GM18909 (cell line): ENCODE results near the gene UPP1.
"Not testable (repeated sequence)": the region's sequence is repeated elsewhere in the genome, so short reads cannot be mapped to it uniquely, and the experiment has no call there.

ENCODE experiments used
- ATAC-seq: cut with Tn5 transposase; IDR thresholded peaks from one replicate; pipeline ENCODE4 v1.9.1; 2021; ENCODE audit warnings: mild to moderate bottlenecking; ENCODE audit not compliant: unreplicated experiment, poor library complexity

The UPP1 gene

DNA sequence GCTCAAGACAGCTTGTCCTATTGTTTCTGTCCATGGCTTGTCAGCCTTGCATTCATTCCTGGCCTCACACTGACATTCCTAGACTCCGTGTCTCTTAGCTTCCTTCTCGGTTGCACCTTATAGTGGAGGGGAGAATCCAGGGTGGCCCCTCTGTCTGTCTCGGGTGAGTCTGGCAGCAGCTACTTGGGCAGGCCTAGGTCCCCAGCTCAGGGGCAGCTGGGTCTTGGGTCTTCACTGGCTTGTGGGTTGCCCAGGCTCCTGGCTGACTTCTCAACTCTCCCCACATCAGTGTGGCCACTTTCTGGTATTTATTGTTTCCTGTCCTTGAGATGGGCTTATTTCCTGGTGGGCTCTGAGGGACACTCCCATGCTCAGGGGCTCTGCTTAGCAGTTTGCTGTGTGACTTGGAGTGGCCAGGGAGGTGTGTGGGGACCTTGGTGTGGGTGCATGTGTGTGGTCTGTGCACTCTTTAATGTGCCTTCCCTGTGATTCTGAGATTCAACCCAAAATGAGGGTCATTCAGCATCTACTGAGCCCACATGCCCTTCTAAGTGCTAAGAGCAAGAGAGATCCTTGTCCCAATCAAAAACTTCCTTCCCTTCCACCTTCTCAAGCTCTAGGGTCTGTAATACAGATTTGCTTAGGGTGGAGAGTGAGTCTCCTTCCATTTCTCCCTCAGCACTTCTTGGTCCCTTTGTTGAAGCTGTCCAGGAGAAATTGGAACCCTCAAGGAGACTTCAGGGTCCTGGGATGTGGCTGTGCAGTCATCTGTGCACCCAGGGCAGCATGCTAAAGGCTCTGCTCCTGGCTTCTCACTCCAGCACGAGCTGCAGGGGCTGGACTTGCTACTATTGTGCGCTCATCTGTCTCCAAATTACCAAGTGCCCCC lies 20.1 kb downstream of the UPP1 start:
- ATAC-seq: no peak

DNA sequence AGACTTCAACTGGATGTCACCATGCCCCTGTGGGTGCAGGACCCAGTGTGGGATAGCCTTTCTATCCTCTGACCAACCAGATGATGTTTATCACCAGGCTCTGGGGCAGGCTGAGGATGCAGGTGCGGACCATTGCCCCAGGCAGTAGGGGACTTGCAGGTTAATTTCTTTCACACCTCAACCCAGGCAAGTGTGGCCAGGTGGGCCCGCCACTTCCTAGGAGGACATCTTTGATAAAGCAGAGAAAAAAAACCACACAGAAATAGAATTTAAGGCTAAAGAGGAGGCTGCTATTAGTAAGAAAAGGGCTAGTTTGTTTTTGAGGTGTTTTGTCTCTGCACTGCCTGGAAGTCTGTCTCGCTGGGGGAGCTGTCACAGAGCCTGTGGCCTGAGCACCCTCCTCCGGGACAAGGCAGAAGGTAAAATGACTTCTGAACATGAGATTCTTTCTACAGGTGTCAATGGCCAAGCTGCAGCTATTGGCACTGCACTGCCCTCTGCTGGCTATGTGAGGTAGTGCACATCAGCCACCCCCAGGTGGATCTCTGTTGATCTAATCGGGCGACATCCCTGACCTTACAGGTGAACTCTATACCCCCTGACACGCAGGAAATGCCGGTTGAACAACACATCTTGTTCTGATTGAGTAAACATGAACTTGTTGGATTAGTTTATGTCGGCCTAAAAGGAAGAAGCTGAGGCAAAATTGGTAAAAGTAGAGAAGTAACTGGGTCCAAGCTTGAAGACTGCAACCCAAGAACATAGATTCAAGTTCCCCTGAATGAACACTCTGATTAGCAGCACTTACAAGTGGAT lies 21.0 kb downstream of the UPP1 start:
- peak; percentile 90 for ATAC-seq

DNA sequence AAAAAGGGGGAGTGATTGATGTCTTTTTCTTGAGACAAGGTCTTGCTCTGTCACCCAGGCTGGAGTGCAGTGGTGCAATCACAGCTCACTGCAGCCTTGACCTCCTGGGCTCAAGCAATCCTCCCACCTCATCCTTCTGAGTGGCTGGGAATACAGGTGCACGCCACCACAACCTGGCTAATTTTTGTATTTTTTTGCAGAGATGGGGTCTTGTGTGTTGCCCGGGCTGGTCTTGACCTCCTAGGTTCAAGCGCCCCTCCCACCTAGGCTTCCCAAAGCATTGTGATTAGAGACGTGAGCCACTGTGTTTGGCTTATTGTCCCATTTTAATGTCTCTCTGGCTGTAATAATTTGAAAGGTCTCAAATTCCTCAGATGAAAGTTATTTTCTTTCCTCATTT lies 21.8 kb downstream of the UPP1 start:
- no peak for ATAC-seq

DNA sequence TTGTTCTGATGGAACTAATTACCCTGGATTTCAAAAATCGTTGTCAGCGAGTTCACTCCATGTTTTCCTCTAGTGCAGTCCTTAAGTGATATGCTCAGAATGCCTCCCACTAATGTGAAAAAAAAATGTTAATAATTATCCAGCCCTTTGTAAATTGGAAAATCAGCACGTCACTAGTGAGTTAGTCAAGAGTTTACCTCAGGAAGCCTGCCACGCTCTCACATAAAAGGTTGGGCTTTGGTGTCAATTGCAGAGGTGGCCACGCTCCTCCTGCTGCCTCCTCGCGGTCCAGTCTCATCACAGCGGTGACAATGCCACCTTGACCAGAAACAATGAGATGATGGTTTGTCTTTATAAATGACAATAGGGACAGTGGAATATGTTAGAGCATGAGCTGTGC lies 22.5 kb downstream of the UPP1 start:
- no peak for ATAC-seq

DNA sequence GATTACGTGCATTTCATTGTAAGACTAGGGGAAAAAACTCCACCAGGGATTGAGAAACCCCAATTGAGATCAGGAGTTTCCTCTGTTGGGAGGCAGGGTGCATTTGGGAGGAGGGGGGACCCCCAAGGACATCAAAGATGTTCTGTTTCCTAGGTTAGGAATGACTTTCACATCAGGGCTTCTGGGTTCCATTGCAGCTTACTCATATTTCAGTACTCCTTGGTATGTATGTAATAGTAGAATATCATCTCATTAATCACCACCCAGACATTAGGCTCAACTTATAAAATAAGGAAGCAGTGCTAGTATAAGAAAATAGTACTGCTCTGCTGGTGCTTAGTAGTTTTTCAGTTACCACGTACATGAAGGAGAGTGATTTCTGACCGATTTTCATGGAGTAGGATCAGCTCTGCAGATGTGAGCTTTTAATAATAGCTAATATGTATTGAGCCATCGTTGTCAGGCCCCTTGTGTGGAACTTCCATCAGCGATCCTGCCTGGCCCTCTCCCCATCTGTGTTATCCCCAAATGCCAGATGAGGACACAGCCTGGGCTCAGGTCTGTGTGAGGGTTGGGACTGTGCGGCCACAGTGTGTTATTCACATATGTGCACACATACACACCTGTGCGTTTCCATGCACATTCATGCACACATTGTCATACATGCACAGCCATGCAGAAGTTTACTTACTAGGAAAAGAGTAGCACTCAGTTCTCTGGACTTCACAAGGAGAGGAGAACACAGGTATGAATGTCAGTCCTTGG lies 23.5 kb downstream of the UPP1 start:
- ATAC-seq: no peak

DNA sequence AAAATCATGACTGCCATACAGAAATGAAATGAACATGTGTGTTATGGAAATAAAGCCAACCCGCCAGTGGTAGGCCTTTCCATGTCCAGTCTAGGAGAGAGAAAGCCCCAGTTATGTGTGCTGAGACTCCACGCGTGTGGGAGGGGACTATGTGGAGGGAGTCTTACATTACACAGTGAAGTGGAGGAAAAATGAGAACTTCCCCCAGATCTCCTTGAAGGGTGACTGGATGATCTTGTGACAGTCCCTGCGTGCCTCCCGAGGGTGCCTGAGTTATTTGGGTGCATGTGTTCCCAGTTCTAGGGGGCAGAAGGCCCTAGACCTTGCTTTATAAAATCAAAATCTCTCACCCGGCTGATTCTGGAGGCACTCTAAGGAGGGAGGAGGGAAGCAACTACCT lies 24.2 kb downstream of the UPP1 start:
- no peak for ATAC-seq

DNA sequence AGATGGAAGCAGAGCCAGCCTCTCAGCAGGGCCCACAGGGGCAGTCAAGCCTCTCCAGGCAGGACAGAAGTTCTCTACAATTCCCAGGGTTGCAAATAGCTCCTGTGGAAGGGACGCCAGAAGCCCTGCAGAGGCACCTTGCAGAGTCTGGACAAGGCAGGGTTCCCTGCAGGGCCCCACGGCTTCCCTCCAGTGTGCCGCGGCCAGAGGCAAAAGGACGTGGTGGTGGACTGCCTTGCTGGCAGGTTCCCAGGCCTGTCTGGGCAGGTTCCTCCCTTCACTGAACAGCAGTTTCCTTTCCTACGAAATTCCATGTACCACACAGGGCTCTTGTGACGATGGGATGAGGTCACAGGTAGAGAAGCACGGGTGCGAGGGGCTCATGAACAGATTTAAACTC lies 25.1 kb downstream of the UPP1 start:
- ATAC-seq: no peak

DNA sequence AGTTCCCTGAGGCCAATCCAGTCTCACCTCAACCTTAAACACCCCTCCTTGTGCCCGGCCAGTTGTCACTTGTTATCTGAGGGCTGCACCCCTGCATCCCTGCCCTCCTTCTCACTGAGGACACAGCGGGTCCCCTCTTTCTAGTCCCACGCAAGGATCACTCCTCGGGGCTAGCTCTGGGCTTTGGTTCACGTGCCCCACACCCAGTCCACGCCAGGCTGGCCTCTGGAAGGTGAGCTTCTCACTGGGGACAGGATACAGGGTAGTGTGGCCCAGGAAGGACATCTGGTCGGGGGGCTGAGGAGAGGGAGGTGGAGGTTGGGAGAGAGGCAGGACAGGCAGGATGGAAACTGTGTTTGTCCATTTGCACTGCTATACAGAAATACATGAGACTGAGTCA lies 25.5 kb downstream of the UPP1 start:
- ATAC-seq: no peak

DNA sequence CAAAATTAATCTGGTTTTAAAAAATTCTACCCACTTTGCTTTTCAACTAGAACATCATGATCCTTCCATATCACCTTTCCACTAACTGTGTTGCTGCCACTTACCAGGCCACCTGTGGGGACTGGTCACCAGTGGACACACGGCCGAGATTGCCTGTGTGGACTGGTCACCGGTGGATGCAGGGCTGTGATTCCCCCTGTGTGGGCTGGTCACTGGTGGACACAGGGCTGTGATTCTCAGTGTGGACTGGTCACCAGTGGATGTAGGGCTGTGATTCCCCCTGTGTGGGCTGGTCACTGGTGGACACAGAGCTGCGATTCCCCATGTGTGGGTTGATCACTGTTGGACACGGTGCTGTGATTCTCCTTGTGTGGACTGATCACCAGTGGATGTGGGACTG lies 27.0 kb downstream of the UPP1 start:
- ATAC-seq: no peak

DNA sequence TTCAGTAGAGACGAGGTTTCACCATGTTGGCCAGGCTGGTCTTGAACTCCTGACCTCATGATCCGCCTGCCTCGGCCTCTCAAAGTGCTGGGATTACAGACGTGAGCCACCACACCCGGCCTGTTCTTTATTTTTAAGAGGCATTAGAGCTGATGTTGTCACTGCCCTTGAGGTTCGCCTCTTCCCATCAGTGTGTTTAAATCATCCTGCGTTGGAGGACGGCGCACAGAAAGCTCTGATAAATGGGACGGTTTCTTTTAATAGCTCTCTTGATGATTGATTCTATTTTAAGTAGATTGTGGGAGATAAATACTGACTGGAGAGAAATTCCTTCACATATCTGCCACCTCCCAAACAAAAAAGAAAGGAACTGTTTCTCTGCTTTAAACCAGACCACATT lies 29.0 kb downstream of the UPP1 start:
- no peak for ATAC-seq

DNA sequence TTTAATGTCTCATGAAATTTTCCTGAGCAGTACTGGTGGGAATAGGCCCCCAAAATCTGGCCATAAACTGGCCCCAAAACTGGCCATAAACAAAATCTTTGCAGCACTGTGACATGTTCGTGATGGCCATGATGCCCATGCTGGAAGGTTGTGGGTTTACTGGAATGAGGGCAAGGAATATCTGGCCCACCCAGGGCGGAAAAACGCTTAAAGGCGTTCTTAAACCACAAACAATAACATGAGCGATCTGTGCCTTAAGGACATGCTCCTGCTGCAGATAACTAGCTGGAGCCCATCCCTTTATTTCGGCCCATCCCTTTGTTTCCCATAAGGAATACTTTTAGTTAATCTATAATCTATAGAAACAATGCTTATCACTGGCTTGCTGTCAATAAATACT lies 31.5 kb downstream of the UPP1 start:
- ATAC-seq: not testable (repeated sequence)

DNA sequence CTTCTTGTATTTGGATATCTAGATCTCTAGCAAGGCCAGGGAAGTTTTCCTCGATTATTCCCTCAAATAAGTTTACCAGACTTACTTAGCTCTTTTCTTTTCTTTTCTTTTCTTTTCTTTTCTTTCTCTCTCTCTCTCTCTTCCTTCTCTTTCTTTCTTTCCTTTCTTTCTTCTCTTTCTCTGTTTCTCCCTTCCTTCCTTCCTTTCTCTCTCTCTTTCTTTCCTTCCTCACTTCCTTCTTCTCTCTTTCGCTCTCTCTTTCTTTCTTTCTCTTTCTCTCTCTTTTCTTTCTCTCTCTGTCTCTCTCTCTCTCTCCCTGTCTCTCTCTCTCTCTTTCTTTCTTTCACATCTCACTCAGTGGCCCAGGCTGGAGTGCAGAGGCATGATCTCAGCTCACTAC lies 37.0 kb downstream of the UPP1 start:
- ATAC-seq: no peak

DNA sequence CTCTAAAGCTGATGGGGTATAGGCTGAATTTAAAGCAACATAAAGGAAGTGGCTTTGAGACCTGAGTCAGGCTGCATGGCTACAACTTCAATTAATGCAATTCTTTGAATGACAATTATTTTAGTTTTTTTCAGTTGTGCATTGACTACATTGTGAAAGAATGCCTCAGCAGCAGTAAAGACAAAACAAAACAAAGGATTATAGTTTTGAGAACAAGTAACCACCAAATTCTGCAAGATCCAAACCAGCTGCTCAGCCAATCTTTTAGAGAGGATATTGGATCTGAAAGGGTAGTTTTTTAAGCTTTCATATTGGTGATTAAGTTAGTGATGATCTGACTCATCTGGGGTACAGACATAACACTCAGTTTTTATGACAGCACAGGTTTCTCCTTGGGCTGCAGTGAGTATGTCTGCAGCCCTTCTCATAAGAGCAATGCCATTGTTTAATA lies 41.6 kb downstream of the UPP1 start:
- ATAC-seq: no peak

DNA sequence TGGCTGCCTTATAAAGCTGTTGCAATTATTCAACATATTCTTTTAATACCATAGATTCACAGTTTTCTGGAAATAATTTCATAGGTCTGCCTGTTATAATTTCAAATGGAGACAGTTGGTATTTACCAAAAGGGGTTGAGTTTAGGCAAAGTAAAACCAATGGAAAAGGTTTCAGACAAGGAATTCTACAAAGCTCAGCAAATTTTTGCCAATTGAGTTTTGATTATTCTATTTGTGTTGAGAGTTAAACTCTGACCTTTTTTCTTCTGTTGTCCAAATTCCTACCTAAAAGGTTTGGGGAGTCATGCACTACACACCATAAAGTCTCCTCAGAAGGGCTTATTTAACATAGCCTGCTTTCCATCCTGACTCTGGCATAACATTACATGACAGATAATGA lies 43.7 kb downstream of the UPP1 start:
- ATAC-seq: no peak

DNA sequence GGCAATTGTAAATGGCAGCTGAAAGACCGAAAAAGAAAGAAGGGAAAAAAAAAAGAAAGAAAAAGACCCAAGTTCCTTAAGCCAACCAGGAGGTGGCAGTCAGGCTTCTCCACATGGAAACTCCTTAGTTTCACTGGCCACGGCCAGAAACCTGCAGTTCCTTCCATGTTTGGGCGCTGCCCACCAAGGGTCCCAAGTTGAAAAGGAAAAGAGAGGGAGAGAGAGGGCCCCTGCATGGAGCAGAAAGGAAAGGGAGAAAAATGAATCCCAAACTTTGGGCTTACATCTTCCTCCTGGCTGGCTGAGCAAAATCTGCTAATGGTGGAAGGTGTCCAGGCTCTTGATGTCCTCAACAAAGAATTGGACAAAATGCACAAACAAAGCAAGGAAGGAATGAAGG lies 50.4 kb downstream of the UPP1 start:
- ATAC-seq: no peak

DNA sequence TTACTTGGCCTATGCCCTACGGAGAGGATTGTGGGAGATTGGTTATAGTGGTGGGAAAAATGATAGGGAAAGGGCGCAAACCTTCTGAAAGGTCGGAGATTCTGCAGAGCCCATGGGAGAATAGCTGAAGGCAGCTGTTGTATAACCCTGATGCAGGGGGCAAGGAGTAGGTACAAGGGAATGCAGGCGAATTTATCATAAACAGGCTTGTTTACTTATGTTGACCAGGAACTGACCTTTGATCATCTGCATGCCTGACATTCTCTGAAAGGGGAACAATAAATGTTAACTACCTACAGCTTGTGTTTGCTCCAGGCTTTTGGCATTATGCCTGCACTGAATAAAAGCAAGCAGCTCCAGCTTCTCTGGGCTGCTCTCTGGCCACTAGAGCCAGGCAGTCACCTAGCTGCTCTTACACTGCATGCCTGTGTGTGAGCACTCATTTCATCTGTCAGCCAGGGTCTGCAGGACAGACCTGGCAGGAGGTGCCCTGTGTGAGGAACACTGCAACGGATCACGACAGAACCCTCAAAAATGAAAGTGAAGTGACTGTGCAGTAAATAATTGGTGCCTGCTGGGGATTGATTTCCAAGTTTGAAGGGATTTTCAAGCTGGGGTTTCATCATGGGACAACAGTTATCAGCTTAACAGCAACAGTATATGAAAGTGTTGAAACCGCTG lies 51.1 kb downstream of the UPP1 start:
- ATAC-seq: no peak

DNA sequence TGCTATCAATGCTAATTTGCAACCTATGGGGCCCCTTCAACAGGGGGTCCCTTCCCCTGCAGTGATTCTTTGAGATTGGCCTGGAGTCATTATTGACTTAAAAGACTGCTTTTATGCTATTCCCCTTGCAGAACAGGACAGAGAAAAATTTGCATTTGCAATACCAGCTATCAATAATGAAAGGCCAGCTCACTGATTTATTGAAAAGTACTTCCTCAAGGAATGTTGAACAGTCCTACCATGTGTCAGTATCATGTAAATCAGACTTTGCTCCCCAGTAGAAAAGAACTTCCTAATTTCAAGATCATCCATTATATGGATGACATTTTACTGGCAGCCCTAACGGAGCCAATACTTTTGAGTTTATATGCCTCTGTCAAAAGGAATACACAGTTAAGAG lies 52.5 kb downstream of the UPP1 start:
- ATAC-seq: no peak

DNA sequence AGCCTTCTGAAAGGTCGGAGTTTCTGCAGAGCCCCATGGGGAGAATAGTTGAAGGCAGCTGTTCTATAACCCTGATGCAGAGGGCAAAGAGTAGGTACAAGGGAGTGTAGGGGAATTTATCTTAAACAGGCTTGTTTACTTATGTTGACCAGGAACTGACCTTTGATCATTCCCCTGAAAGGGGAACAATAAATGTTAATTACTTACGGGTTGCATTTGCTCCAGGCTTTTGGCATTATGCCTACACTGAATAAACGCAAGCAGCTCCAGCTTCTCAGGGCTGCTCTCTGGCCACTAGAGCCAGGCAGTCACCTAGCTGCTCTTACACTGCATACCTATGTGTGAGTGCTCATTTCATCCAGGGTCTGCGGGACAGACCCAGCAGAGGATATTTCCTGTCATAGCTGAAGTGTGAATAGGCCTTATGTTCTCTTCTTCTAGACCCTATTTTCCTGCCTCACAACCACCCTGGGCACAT lies 55.3 kb downstream of the UPP1 start:
- ATAC-seq: no peak

DNA sequence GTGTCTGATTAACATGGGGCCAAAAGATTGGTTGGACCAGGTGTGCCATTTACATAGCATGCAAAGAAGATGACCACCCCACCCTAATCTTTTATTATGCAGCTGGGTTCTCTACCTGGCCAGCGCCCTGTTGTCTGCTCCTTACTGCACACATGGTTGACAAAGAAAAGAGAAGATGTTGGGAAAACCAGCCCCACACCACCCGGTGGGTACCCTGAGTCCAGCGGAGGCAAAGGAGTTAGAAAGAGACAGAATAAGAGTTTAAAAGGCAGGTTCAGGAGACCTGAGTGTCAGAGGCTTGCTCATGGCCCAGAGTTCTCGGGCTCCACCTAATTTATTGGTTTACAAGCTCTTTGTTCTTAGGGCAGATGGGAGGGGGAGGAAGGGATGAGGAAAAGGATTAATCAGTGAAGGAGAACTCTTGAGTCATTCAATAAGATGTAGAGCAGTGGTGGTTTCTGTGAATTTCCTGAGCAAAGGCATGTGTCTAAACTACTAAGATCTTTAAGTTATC lies 58.1 kb downstream of the UPP1 start:
- ATAC-seq: no peak

DNA sequence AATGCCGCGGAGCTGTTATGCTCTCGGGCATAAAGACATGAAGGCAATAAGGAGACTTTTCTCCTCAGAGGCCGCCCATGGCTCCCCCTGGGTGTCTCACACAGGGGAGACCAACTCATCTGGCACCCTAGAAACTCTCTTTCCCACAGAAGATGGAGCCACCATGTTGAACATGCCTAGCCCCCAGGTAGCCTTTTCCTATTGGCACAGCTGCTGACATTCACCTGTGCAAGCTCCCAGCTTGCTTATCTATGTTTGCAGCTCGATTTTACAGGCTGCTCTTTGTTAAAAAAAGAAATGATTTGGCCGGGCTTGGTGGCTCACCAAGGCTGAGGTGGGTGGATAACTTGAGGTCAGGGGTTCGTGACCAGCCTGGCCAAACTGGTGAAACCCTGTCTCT lies 58.6 kb downstream of the UPP1 start:
- ATAC-seq: not testable (repeated sequence)
